Activated naive CD4-positive, alpha-beta T cell treated with anti-CD3 and anti-CD28 coated beads, Interleukin-2, amount 10 ng/mL, durations not matched to agents 7 days and 5 days (primary cell): Measurements from ENCODE around the gene MVP.
A peak's percentile ranks its signal among the peaks of the same experiment; 100 is the strongest.
"Not testable (repeated sequence)": the region's sequence is repeated elsewhere in the genome, so short reads cannot be mapped to it uniquely, and the experiment has no call there.

Source experiments
- CTCF ChIA-PET: fragments of 350-600 bp; sonication (Branson Sonifier 250); formaldehyde crosslinking; loops from one replicate; lab custom pipeline; 2021; ENCODE audit warnings: antibody characterized with exemption; lab: Charles Lee
- DNase-seq: peaks from one replicate; pipeline ENCODE4 v3.0.0-alpha.2; 2020
- H3K27ac Mint-ChIP-seq: one replicate; pipeline ENCODE4 v1.8.0; 2021; ENCODE audit warnings: mild to moderate bottlenecking, moderate library complexity, mixed read lengths
- H3K27me3 Mint-ChIP-seq: one replicate; pipeline ENCODE4 v1.8.0; 2021; ENCODE audit warnings: mild to moderate bottlenecking, mixed read lengths
- H3K36me3 Mint-ChIP-seq: one replicate; pipeline ENCODE4 v1.8.0; 2021; ENCODE audit warnings: mixed read lengths
- H3K4me1 Mint-ChIP-seq: one replicate; pipeline ENCODE4 v1.8.0; 2021; ENCODE audit warnings: mixed read lengths
- H3K4me3 Mint-ChIP-seq: one replicate; pipeline ENCODE4 v1.8.0; 2021; ENCODE audit warnings: mild to moderate bottlenecking, moderate library complexity, mixed read lengths
- H3K9me3 Mint-ChIP-seq: one replicate; pipeline ENCODE4 v1.8.0; 2021; ENCODE audit warnings: mixed read lengths

The MVP gene

DNA sequence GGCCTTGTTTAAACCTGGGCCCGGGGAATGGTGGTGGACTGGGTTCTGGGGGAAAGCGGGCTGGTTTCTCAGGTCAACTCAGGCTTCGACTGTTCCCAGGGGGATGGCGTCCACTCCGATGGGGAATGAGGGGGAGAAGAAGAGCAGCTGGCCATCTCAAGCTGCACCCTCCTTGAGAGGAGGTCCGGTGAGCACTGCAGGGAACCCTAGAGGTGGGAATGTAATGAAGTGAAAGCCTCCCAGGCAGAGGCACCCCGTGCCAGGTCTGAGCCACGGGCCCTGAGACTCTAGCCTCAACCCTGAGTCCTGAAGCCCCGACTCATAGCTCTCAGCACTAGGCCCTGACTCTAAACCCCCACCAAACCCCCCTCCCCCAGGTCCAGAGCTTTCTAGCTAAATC lies 43.9 kb downstream of the MVP start:
- Mint-ChIP-seq H3K36me3 (peaks cover 22% of the 10 kb centered on the region), H3K9me3 (no peaks in the 10 kb centered on the region), H3K4me1 (peaks cover 34% of the 10 kb centered on the region), H3K27ac (no peak overlapping the region), H3K4me3 (no peak overlapping the region), H3K27me3 (peaks cover 23% of the 10 kb centered on the region)
- no peak for DNase-seq
- CTCF ChIA-PET, result interaction anchor here (0.6 kb wide), 1 partner anchor 10 kb away, joined by 3 read pairs; no protein-coding TSS in a partner anchor

DNA sequence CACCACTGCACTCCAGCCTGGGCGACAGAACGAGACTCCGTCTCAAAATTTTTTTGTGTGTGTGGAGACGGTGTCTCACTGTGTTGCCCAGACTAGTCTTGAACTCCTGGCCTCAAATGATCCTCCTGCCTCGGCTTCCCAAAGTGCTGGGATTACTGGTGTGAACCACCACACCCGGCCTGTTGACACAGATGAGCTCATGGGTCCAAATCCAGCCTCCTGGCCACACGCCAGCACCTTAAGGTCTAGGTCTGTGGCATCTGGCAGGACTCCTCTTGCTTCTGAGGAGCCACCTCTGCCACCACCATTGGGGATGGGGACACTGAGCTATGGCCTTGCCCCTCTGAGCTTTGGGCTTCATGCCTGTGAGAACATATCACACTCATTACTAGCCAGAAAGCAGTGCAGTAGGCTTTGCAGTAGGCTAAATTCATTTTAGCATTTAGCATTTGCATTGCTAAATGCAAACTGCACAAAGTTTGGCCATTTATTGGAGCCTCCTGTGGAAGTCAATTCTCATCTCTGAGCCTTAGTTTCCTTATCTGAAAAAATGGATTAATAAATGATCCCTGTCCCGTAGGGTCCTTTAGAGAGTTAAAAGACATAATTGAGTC lies 48.2 kb downstream of the MVP start:
- Mint-ChIP-seq H3K4me1 (peaks cover 11% of the 10 kb centered on the region), H3K27me3 (peaks cover 23% of the 10 kb centered on the region), H3K9me3 (no peaks in the 10 kb centered on the region), H3K27ac (no peak overlapping the region), H3K4me3 (no peak overlapping the region), H3K36me3 (no peaks in the 10 kb centered on the region)
- DNase-seq, result no peak
- CTCF ChIA-PET, result interaction anchor here (1.0 to 1.1 kb wide), 2 partner anchors 152 to 164 kb away, joined by 3 read pairs; no protein-coding TSS in a partner anchor

DNA sequence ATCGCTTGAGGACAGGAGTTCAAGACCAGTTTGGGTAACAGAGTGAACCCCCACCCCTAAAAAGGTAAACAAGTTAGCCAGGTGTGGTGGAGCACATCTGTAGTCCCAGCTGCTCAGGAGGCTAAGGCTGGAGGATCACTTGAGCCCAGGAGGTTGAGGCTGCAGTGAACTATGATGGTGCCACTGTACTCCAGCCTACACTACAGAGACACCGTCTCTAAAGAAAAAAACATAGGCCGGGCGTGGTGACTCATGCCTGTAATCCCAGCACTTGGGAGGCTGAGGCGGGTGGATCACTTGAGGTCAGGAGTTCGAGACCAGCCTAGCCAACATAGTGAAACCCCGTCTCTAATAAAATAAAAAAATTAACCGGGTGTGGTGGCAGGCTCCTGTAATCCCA lies 48.8 kb downstream of the MVP start:
- not testable (repeated sequence) for H3K9me3 Mint-ChIP-seq, DNase-seq, H3K36me3 Mint-ChIP-seq, H3K4me3 Mint-ChIP-seq, H3K27ac Mint-ChIP-seq, H3K4me1 Mint-ChIP-seq
- CTCF ChIA-PET, result interaction anchor here (1.0 kb wide), 1 partner anchor 152 kb away, joined by 3 read pairs; no protein-coding TSS in a partner anchor
- peaks cover 23% of the 10 kb centered on the region for H3K27me3 Mint-ChIP-seq

DNA sequence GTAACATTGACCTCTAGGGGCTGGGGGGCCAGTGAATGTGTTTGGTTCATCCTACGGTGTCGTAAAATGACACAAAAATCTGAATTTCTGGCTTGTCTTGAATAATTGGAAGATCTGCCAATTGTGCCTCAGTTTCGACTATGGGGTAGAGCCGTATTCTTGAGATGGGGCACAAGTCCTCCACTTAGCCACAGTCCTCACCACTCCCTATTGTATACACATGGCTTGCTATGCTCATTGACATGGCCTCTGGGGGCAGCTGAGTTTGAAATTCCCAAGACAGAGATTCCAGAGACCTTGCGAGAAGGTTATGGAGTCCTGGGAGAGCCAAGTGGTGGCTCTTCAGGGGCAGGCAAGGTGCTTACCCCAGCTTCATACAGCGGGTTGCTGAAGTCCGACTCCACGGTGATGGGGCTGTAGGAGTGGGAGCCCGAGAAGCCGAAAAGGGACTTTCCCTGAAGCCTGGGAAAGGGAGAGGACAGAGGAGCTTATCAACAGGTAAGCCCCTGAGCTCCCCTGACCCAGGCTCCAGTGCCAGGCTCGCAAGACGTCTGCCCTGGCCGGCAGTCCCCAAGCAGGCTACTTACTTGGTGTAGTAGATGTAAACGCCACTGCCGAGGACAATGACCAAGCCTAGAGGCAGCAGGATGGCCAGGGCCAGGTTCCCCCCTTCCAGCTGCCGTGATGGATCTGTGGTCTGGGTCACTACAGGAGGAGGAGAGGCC lies 51.7 kb downstream of the MVP start:
- Mint-ChIP-seq H3K4me1 (peaks cover 12% of the 10 kb centered on the region), H3K27ac (no peak overlapping the region), H3K27me3 (peaks cover 28% of the 10 kb centered on the region), H3K36me3 (no peaks in the 10 kb centered on the region), H3K9me3 (no peaks in the 10 kb centered on the region), H3K4me3 (no peak overlapping the region)
- CTCF ChIA-PET, result interaction anchor here (1.4 kb wide), 1 partner anchor 160 kb away, joined by 3 read pairs; the partner anchor contains the start of gene TLCD3B
- no peak for DNase-seq

GRCh38 chr16:29873319-29873718 lies 53.1 kb downstream of the MVP start:
- no peaks in the 10 kb centered on the region for H3K9me3 Mint-ChIP-seq
- H3K4me1 Mint-ChIP-seq, result peaks cover 17% of the 10 kb centered on the region
- H3K27ac Mint-ChIP-seq, result no peak overlapping the region
- no peak for DNase-seq
- CTCF ChIA-PET, result no interaction called here
- H3K4me3 Mint-ChIP-seq, result no peak overlapping the region
- no peaks in the 10 kb centered on the region for H3K36me3 Mint-ChIP-seq
- peaks cover 34% of the 10 kb centered on the region for H3K27me3 Mint-ChIP-seq

DNA sequence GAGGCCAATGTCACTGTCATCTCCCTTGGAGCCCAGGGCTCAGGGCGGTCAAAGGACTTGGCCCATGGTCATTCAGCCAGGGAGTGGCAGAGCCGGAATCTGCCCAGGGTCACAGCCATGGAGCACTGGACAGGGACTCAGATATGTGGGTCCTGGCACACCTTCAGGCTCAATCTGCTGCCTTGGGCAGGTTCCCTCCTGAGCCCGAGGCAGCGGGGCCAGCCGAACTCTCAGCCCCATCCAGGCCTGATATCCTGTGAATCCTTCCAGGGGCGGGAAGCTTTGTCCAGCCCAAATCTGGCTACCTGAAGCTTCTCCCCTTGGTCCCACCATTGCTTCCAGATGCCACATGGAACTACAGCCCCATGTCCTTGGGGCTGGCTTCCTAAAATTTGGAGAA lies 54.9 kb downstream of the MVP start:
- H3K27me3 Mint-ChIP-seq, result peaks cover 48% of the 10 kb centered on the region
- H3K4me3 Mint-ChIP-seq, result no peak overlapping the region
- no peaks in the 10 kb centered on the region for H3K36me3 Mint-ChIP-seq
- CTCF ChIA-PET, result interaction anchor here (1.4 kb wide), 1 partner anchor 11 kb away, joined by 3 read pairs; no protein-coding TSS in a partner anchor
- no peaks in the 10 kb centered on the region for H3K9me3 Mint-ChIP-seq
- peaks cover 17% of the 10 kb centered on the region for H3K4me1 Mint-ChIP-seq
- H3K27ac Mint-ChIP-seq, result no peak overlapping the region
- DNase-seq, result no peak

DNA sequence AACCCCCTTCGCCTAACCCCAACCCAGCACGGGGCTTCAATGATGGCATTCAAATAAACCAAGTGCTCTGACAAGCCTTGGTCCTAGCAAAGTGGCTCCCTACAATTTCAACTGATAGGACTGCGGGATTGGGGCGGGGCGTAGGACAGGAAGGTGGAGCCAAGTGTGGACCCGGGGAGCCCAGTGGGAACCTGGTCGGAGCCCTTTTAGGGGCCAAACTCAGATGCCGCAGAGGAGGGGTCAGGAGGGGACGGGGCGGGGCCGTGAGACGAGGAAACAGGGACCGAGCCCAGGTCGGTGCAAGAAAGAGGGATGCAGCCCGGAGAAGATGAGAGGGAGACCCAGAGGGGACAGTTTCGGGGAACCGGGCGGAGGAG lies 55.9 kb downstream of the MVP start:
- DNase-seq, result peak; percentile 42
- Mint-ChIP-seq H3K27ac (no peak overlapping the region), H3K27me3 (peaks cover 55% of the 10 kb centered on the region), H3K4me3 (peak overlapping the region; percentile 63), H3K4me1 (peaks cover 17% of the 10 kb centered on the region), H3K9me3 (no peaks in the 10 kb centered on the region), H3K36me3 (no peaks in the 10 kb centered on the region)
- CTCF ChIA-PET, result no interaction called here

DNA sequence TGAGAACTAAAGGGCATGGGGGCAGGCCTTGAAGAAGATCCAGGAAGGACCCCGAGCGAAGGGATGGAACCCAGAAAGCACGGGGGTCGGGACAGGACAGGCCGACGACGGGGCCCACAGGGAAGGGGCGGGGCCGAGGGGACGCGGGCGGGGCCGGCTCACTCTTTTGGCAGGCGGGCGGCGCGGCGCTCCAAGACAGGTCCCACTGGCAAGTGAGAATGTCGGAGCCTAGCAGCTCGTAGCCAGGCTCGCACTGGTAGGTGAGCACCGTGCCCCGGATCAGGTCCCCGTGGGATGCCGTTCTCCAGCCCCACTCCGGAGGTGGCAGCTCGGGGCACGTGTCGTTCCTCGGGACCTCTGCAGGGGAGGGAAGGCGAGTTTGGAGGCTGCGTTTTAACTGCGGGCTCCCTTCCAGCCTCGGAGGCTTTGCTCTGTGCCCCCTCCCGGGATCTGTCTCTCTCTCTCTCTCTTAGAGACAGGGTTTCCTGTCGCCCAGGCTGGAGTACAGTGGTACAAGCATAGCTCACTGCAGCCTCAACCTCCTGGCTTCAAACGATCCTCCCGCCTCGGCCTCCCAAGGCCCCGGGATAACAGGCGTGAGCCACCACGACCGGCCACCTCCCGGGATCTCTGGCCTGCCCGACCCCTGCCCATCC lies 56.5 kb downstream of the MVP start:
- Mint-ChIP-seq H3K4me1 (peaks cover 17% of the 10 kb centered on the region), H3K27ac (no peak overlapping the region), H3K27me3 (peaks cover 56% of the 10 kb centered on the region), H3K9me3 (no peaks in the 10 kb centered on the region), H3K4me3 (peak overlapping the region; percentile 63), H3K36me3 (no peaks in the 10 kb centered on the region)
- CTCF ChIA-PET, result interaction anchor here (0.6 kb wide), 1 partner anchor 29 kb away, joined by 3 read pairs; no protein-coding TSS in a partner anchor
- DNase-seq, result peak; percentile 66

- no peaks in the 10 kb centered on the region for H3K36me3 Mint-ChIP-seq
- CTCF ChIA-PET, result interaction anchor here (0.6 kb wide), 1 partner anchor 29 kb away, joined by 3 read pairs; no protein-coding TSS in a partner anchor
- peaks cover 17% of the 10 kb centered on the region for H3K4me1 Mint-ChIP-seq
- DNase-seq, result peak; percentile 66
- no peak overlapping the region for H3K27ac Mint-ChIP-seq
- H3K4me3 Mint-ChIP-seq, result peak overlapping the region; percentile 63
- H3K27me3 Mint-ChIP-seq, result peaks cover 56% of the 10 kb centered on the region
- H3K9me3 Mint-ChIP-seq, result no peaks in the 10 kb centered on the region
These were observed 57.2 kb downstream of the MVP start for GRCh38 chr16:29877266-29877961.

GRCh38 chr16:29878172-29878571 lies 57.9 kb downstream of the MVP start:
- no peak for DNase-seq
- Mint-ChIP-seq H3K4me3 (no peak overlapping the region), H3K9me3 (no peaks in the 10 kb centered on the region), H3K36me3 (no peaks in the 10 kb centered on the region), H3K4me1 (peaks cover 17% of the 10 kb centered on the region), H3K27ac (no peak overlapping the region), H3K27me3 (peaks cover 63% of the 10 kb centered on the region)
- CTCF ChIA-PET, result no interaction called here

DNA sequence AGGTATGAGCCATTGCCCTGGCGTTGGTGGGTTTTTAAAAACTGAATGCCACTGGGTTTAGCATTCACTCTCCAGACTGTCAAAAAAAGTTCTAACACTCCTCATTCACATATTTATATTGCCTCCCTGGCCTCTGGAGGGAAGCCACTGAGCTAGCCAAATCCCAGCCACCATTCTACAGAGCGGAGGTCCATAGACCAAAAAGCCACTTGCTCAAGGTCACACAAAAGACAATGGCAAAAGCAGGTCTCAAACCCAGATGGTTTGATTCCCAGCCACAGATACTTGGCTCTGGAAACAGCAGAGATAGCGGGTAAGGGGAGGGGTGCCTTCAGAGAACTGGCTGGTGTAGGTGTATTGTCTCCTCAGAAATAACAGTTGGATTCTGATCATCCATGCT lies 60.8 kb downstream of the MVP start:
- DNase-seq, result no peak
- H3K27ac Mint-ChIP-seq, result no peak overlapping the region

GRCh38 chr16:29883987-29884386 lies 63.7 kb downstream of the MVP start:
- no peaks in the 10 kb centered on the region for H3K36me3 Mint-ChIP-seq
- no peaks in the 10 kb centered on the region for H3K9me3 Mint-ChIP-seq
- H3K4me1 Mint-ChIP-seq, result no peaks in the 10 kb centered on the region
- no peak overlapping the region for H3K27ac Mint-ChIP-seq
- CTCF ChIA-PET, result interaction anchor here (1.2 kb wide), 1 partner anchor 122 kb away, joined by 3 read pairs; no protein-coding TSS in a partner anchor
- DNase-seq, result no peak
- no peak overlapping the region for H3K4me3 Mint-ChIP-seq
- H3K27me3 Mint-ChIP-seq, result peaks cover 37% of the 10 kb centered on the region

More for the DNA sequence above, 60.8 kb downstream of the MVP start:
- Mint-ChIP-seq H3K4me1 (peaks cover 17% of the 10 kb centered on the region), H3K36me3 (no peaks in the 10 kb centered on the region), H3K9me3 (no peaks in the 10 kb centered on the region), H3K4me3 (no peak overlapping the region), H3K27me3 (peaks cover 56% of the 10 kb centered on the region)
- CTCF ChIA-PET, result no interaction called here

DNA sequence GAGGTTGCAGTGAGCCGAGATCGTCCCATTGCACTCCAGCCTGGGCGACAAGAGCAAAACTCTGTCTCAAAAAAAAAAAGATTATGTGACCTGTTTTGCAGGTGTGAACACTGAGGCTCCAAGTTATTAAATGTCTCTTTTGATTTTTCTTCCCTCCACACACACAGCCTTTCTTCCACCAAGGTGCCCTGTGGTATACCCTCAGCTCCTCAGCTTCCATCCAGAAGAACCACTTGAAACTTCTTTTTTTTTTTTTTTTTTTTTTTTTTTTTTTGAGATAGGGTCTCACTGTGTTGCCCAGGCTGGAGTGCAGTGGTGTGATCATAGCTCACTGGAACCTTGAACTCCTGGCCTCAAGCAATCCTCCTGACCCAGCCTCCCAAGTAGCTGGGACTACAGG lies 69.1 kb downstream of the MVP start:
- CTCF ChIA-PET, DNase-seq: not testable (repeated sequence)

More for the DNA sequence above, 69.1 kb downstream of the MVP start:
- not testable (repeated sequence) for H3K9me3 Mint-ChIP-seq, H3K4me3 Mint-ChIP-seq, H3K36me3 Mint-ChIP-seq, H3K4me1 Mint-ChIP-seq, H3K27ac Mint-ChIP-seq
- peaks cover 18% of the 10 kb centered on the region for H3K27me3 Mint-ChIP-seq
